ENCODE data around the gene IDH2. TPM values are rescaled to one million over a fixed set of nuclear protein-coding genes. Genes with fewer than 3 reads are reported as not detected.
A peak's percentile ranks its signal among the peaks of the same experiment; 100 is the strongest.

Gene IDH2
- polyA plus RNA-seq, 1 donor (not counting 4 experiments of a cell fraction or from before 2014, with no cell fraction given), result 27.9 TPM

GRCh38 chr15:90046911-90047392, 55.3 kb downstream of the IDH2 start:
- H3K9me1 ChIP-seq (ENCODE audit: control insufficient read depth, extremely low read depth, insufficient read depth, low read length), result no peaks in the 10 kb centered on the region
- TF ChIP-seq CTCF (optimal IDR thresholded peaks at IDR 0.05 in 1 of 3, IDR thresholded peaks at IDR 0.05 in 1 of 3, conservative IDR thresholded peaks at IDR 0.05 in 1 of 3; ENCODE audit: extremely low read depth in 1 of 3, insufficient read depth in 2 of 3, low read length in 3 of 3) (no peak), EZH2 (IDR thresholded peaks at IDR 0.05; ENCODE audit: low read length) (no peak)
- peak overlapping the region; percentile 24 for H3K4me2 ChIP-seq (ENCODE audit: control insufficient read depth, extremely low read depth, insufficient read depth, low read depth, low read length)
- DNase-seq (ENCODE audit: low read depth, low spot score), result no peak
- no peak overlapping the region for H3K4me3 ChIP-seq (ENCODE audit: control insufficient read depth in 2 of 3, extremely low read depth in 1 of 3, insufficient read depth in 2 of 3, low read depth in 1 of 3, low read length in 3 of 3)
- H4K20me1 ChIP-seq (ENCODE audit: control insufficient read depth, extremely low read depth, insufficient read depth, low read length), result no peaks in the 10 kb centered on the region
- peak overlapping the region; percentile 3 for H3K27ac ChIP-seq (ENCODE audit: control insufficient read depth, insufficient read depth, low read length)
- dilution Hi-C loops (cut with MboI; ENCODE audit: extremely low pct_ligation_motif_present, low sequenced_read_pairs), result no loop called here
- peak overlapping the region; percentile 7 for H2AFZ ChIP-seq (ENCODE audit: control insufficient read depth, low read length)
- H3K9me3 ChIP-seq (ENCODE audit: control insufficient read depth, low read depth, low read length), result no peaks in the 10 kb centered on the region
- peaks cover 8% of the 10 kb centered on the region for H3K79me2 ChIP-seq (ENCODE audit: control insufficient read depth, insufficient read depth, low read length)
- H3K27me3 ChIP-seq (ENCODE audit: control insufficient read depth, extremely low read depth, insufficient read depth, low read length), result no peaks in the 10 kb centered on the region
- H3K9ac ChIP-seq (ENCODE audit: control insufficient read depth, extremely low read depth, insufficient read depth, low read length), result peak overlapping the region; percentile 30
- FAIRE-seq, result peak; percentile 76
- H3K4me1 ChIP-seq (ENCODE audit: control insufficient read depth, extremely low read depth, insufficient read depth, low read length), result peaks cover 14% of the 10 kb centered on the region
- H3K36me3 ChIP-seq (ENCODE audit: control insufficient read depth in 2 of 2, extremely low read depth in 1 of 2, insufficient read depth in 2 of 2, low read length in 2 of 2), result peaks cover 5 to 6% of the 10 kb centered on the region in 2 experiments

- H3K27me3 ChIP-seq (ENCODE audit: control insufficient read depth, extremely low read depth, insufficient read depth, low read length), result no peaks in the 10 kb centered on the region
- no peak overlapping the region for H3K4me3 ChIP-seq (ENCODE audit: control insufficient read depth in 2 of 3, extremely low read depth in 1 of 3, insufficient read depth in 2 of 3, low read depth in 1 of 3, low read length in 3 of 3)
- dilution Hi-C loops (cut with MboI; ENCODE audit: extremely low pct_ligation_motif_present, low sequenced_read_pairs), result no loop called here
- H3K9ac ChIP-seq (ENCODE audit: control insufficient read depth, extremely low read depth, insufficient read depth, low read length), result no peak overlapping the region
- H3K9me1 ChIP-seq (ENCODE audit: control insufficient read depth, extremely low read depth, insufficient read depth, low read length), result no peaks in the 10 kb centered on the region
- FAIRE-seq (no peak), DNase-seq (ENCODE audit: low read depth, low spot score) (no peak)
- H3K4me1 ChIP-seq (ENCODE audit: control insufficient read depth, extremely low read depth, insufficient read depth, low read length), result peaks cover 18% of the 10 kb centered on the region
- peaks cover 8% of the 10 kb centered on the region for H3K79me2 ChIP-seq (ENCODE audit: control insufficient read depth, insufficient read depth, low read length)
- H3K27ac ChIP-seq (ENCODE audit: control insufficient read depth, insufficient read depth, low read length), result peak overlapping the region; percentile 3
- no peaks in the 10 kb centered on the region for H4K20me1 ChIP-seq (ENCODE audit: control insufficient read depth, extremely low read depth, insufficient read depth, low read length)
- H2AFZ ChIP-seq (ENCODE audit: control insufficient read depth, low read length), result no peak overlapping the region
- H3K36me3 ChIP-seq (ENCODE audit: control insufficient read depth in 2 of 2, extremely low read depth in 1 of 2, insufficient read depth in 2 of 2, low read length in 2 of 2), result peaks cover 5 to 6% of the 10 kb centered on the region in 2 experiments
- no peaks in the 10 kb centered on the region for H3K9me3 ChIP-seq (ENCODE audit: control insufficient read depth, low read depth, low read length)
- no peak for TF ChIP-seq CTCF (optimal IDR thresholded peaks at IDR 0.05 in 1 of 3, IDR thresholded peaks at IDR 0.05 in 1 of 3, conservative IDR thresholded peaks at IDR 0.05 in 1 of 3; ENCODE audit: extremely low read depth in 1 of 3, insufficient read depth in 2 of 3, low read length in 3 of 3)
- TF ChIP-seq EZH2 (IDR thresholded peaks at IDR 0.05; ENCODE audit: low read length), result no peak
- H3K4me2 ChIP-seq (ENCODE audit: control insufficient read depth, extremely low read depth, insufficient read depth, low read depth, low read length), result peak overlapping the region; percentile 24
Observed at GRCh38 chr15:90046289-90046688, 56.0 kb downstream of the IDH2 start.
